Right lobe of liver (tissue), 6 donors: ENCODE results near the gene RNF113B. TPM values are rescaled to one million over a fixed set of nuclear protein-coding genes. Genes with fewer than 3 reads are reported as not detected.
A peak's percentile ranks its signal among the peaks of the same experiment; 100 is the strongest.

ENCODE experiments used
- ATAC-seq, 4 donors: fragments of 200-7000 bp; cut with Tn5 transposase; one replicate each; pipeline ENCODE4 v1.9.1; 2020; ENCODE audit warnings: mild to moderate bottlenecking in 4 of 4, moderate library complexity in 4 of 4
- DNase-seq, 3 donors: peaks; one replicate each; pipeline ENCODE4 v3.0.0-alpha.2; 2020
- H3K27ac ChIP-seq, 3 donors: fragments of 200-600 bp; one replicate each; pipeline ENCODE4 v1.8.0; 2022
- H3K27me3 ChIP-seq, 2 donors: fragments of 200-600 bp; one replicate each; pipeline ENCODE4 v1.8.0; 2022
- H3K36me3 ChIP-seq, 4 donors: fragments of 200-600 bp; sonication (generic) in 1 of 4; one replicate each; pipeline versions ENCODE4 v1.5.1 to v1.8.0; 2017 to 2022; ENCODE audit warnings: control low read depth in 1 of 4
- H3K4me1 ChIP-seq, 4 donors: fragments of 200-600 bp; sonication (generic) in 1 of 4; one replicate each; pipeline versions ENCODE4 v1.5.1 to v1.8.0; 2017 to 2022; ENCODE audit warnings: control low read depth in 1 of 4
- H3K4me3 ChIP-seq, 3 donors: fragments of 200-600 bp; one replicate each; pipeline ENCODE4 v1.8.0; 2022
- H3K9me3 ChIP-seq, 4 donors: fragments of 200-600 bp; sonication (generic) in 1 of 4; one replicate each; pipeline versions ENCODE4 v1.5.1 to v1.8.0; 2017 to 2022; ENCODE audit warnings: control low read depth in 1 of 4
- CTCF ChIP-seq, 4 donors: fragments of 200-600 bp in 3 of 4; fragments of 450-650 bp in 1 of 4; IDR thresholded peaks; one replicate each; pipeline versions ENCODE4 v1.5.1 to v1.8.0; 2016 to 2022; ENCODE audit warnings: antibody characterized with exemption in 4 of 4, mild to moderate bottlenecking in 2 of 4
- POLR2A ChIP-seq: fragments of 450-650 bp; IDR thresholded peaks from one replicate; pipeline ENCODE4 v1.6.1; 2017; ENCODE audit warnings: antibody characterized with exemption, mild to moderate bottlenecking
- WGBS: methylation state at CpG from one replicate; pipeline ENCODE4 v1.1.6; 2018; ENCODE audit warnings: low coverage, low lambda C conversion rate; ENCODE audit not compliant: insufficient coverage; ENCODE audit errors: missing lambda C conversion rate; 5-methylcytosine and 5-hydroxymethylcytosine counted together
- intact Hi-C, 2 donors: fragments of 100-400 bp; cut with DNase I; formaldehyde crosslinking; loops; one replicate each; pipeline versions ENCODE4 v1.11.2 to v1.14.1; 2022
- total RNA-seq, 6 experiments: library from RNA; depleted of rRNA in 2 of 6; stranded (reverse); fragments of >200 nt in 2 of 6; fragmentation: NEBNext Ultra II Directional in 3 of 6; extraction: Animal tissue kit (Norgen Biotek cat#: 25700) in 3 of 6; gene quantifications; one replicate each; pipeline versions ENCODE4 v1.1.0 to v1.2.4, GENCODE V29; 2016 to 2023
- donor health status: DM: no; HTN: yes; CAD: no.
- donor health status: DM: no; HTN: no; CAD: no.
- donor health status: DM: no; HTN: no; CAD: no.
- donor health status: DM: no; HTN: yes; CAD: no.
- donor health status: DM: no; HTN: yes; CAD: no.

The RNF113B gene
- total RNA-seq, 6 experiments from 2014 or later: not detected

- TF ChIP-seq POLR2A: no peak
- no peak for TF ChIP-seq CTCF (IDR thresholded peaks at IDR 0.05)
- no peaks in the 10 kb centered on the region for H3K27me3 ChIP-seq
- no peak overlapping the region for H3K4me3 ChIP-seq
- intact Hi-C loops: no loop called here
- peaks cover 0 to 9% (median 4%) of the 10 kb centered on the region in 4 donors for H3K36me3 ChIP-seq
- 95% methylated on average over 4 of the region's 5 CpGs for WGBS
- H3K27ac ChIP-seq: no peak overlapping the region
- ATAC-seq (no peak), DNase-seq (no peak)
- peaks cover 0 to 12% (median 2%) of the 10 kb centered on the region in 4 donors for H3K4me1 ChIP-seq
- H3K9me3 ChIP-seq: no peaks in the 10 kb centered on the region
Observed at GRCh38 chr13:98212763-98213162, 35.7 kb upstream of the RNF113B start.

GRCh38 chr13:98208606-98209005, 31.5 kb upstream of the RNF113B start:
- intact Hi-C loops: no loop called here
- ATAC-seq (no peak), DNase-seq (no peak)
- Histone ChIP-seq H3K36me3 (no peaks in the 10 kb centered on the region), H3K27ac (no peak overlapping the region), H3K27me3 (no peaks in the 10 kb centered on the region), H3K4me3 (no peak overlapping the region), H3K9me3 (no peaks in the 10 kb centered on the region), H3K4me1 (peaks cover 0 to 16% (median 6%) of the 10 kb centered on the region in 4 donors)
- no peak for TF ChIP-seq CTCF (IDR thresholded peaks at IDR 0.05)
- TF ChIP-seq POLR2A: no peak
- 69% methylated on average over 4 of the region's 5 CpGs for WGBS

- Histone ChIP-seq H3K27me3 (no peaks in the 10 kb centered on the region), H3K27ac (no peak overlapping the region), H3K4me3 (no peak overlapping the region), H3K4me1 (peaks cover 0 to 28% (median 10%) of the 10 kb centered on the region in 4 donors), H3K9me3 (no peaks in the 10 kb centered on the region), H3K36me3 (no peaks in the 10 kb centered on the region)
- intact Hi-C loops: no loop called here
- 58% methylated on average over 2 of the region's 4 CpGs for WGBS
- DNase-seq: no peak
- TF ChIP-seq CTCF (IDR thresholded peaks at IDR 0.05): no peak
- TF ChIP-seq POLR2A: no peak
- ATAC-seq: peak in 2 of 4 donors; percentile 17 to 32
Observed at GRCh38 chr13:98207416-98207815, 30.3 kb upstream of the RNF113B start.

GRCh38 chr13:98206946-98207345, 29.9 kb upstream of the RNF113B start:
- peaks cover 0 to 33% (median 11%) of the 10 kb centered on the region in 4 donors for H3K4me1 ChIP-seq
- H3K9me3 ChIP-seq: no peaks in the 10 kb centered on the region
- no peak overlapping the region for H3K27ac ChIP-seq
- DNase-seq (no peak), ATAC-seq (peak in 1 of 4 donors; percentile 26)
- TF ChIP-seq CTCF (IDR thresholded peaks at IDR 0.05) (no peak), POLR2A (no peak)
- H3K36me3 ChIP-seq: no peaks in the 10 kb centered on the region
- intact Hi-C loops: no loop called here
- H3K4me3 ChIP-seq: no peak overlapping the region
- WGBS: 54% methylated on average over 4 of the region's 4 CpGs
- H3K27me3 ChIP-seq: no peaks in the 10 kb centered on the region

GRCh38 chr13:98204546-98204945, 27.5 kb upstream of the RNF113B start:
- Histone ChIP-seq H3K4me1 (peaks cover 0 to 43% (median 16%) of the 10 kb centered on the region in 4 donors), H3K27me3 (no peaks in the 10 kb centered on the region), H3K36me3 (no peaks in the 10 kb centered on the region), H3K4me3 (no peak overlapping the region), H3K27ac (no peak overlapping the region), H3K9me3 (no peaks in the 10 kb centered on the region)
- ATAC-seq: no peak
- intact Hi-C loops: no loop called here
- TF ChIP-seq CTCF (IDR thresholded peaks at IDR 0.05): no peak
- TF ChIP-seq POLR2A: no peak
- WGBS: 80% methylated on average over 1 of the region's 2 CpGs
- DNase-seq: no peak
